Stomach smooth muscle (tissue), 2 donors: ENCODE results near the gene SMIM44.

Source experiments
- H3K27ac ChIP-seq: one replicate; pipeline ENCODE4 v1.7.0; 2013; ENCODE audit warnings: mild to moderate bottlenecking, low read length, inconsistent platforms
- H3K27me3 ChIP-seq, 2 donors: one replicate each; pipeline ENCODE4 v1.7.0; 2013; ENCODE audit warnings: low read length in 2 of 2; ENCODE audit not compliant: insufficient read depth in 2 of 2, control insufficient read depth in 1 of 2
- H3K36me3 ChIP-seq, 2 donors: one replicate each; pipeline ENCODE4 v1.7.0; 2013; ENCODE audit warnings: low read length in 2 of 2; ENCODE audit not compliant: control insufficient read depth in 2 of 2, insufficient read depth in 2 of 2
- H3K4me1 ChIP-seq: one replicate; pipeline ENCODE4 v1.7.0; 2013; ENCODE audit warnings: low read length; ENCODE audit not compliant: control insufficient read depth, insufficient read depth
- H3K4me3 ChIP-seq, 2 donors: one replicate each; pipeline ENCODE4 v1.7.0; 2013; ENCODE audit warnings: low read length in 2 of 2
- H3K9ac ChIP-seq, 2 donors: one replicate each; pipeline ENCODE4 v1.7.0; 2013; ENCODE audit warnings: low read length in 2 of 2, mild to moderate bottlenecking in 1 of 2
- H3K9me3 ChIP-seq, 2 donors: one replicate each; pipeline ENCODE4 v1.7.0; 2013; ENCODE audit warnings: low read length in 2 of 2; ENCODE audit not compliant: control insufficient read depth in 2 of 2
- donor health status: healthy.
- donor health status: Pancreatic carcinoma.

Gene SMIM44

GRCh38 chr19:3481241-3482090 lies 1.8 kb downstream of the SMIM44 start:
- no peak overlapping the region for H3K27ac ChIP-seq
- H3K27me3 ChIP-seq, result peaks cover 23 to 27% of the 10 kb centered on the region in 2 donors

GRCh38 chr19:3480383-3481091 lies 2.7 kb downstream of the SMIM44 start, which contains the start of gene SMIM24:
Gene SMIM24, minus strand, starts transcription at chr19:3480525. Its CDS starts 62 bp downstream, at chr19:3480463.
- H3K4me3 ChIP-seq, result no peak within 1 kb of the TSS
- no peaks in the 10 kb centered on the region for H3K36me3 ChIP-seq
- H3K9ac ChIP-seq, result no peak within 1 kb of the TSS
- H3K4me1 ChIP-seq, result peaks cover 4% of the 10 kb centered on the region
- no peak within 1 kb of the TSS for H3K27ac ChIP-seq
- H3K9me3 ChIP-seq, result no peaks in the 10 kb centered on the region
- H3K27me3 ChIP-seq, result peaks cover 28 to 33% of the 10 kb centered on the region in 2 donors

More at GRCh38 chr19:3481241-3482090, 1.8 kb downstream of the SMIM44 start:
- H3K9me3 ChIP-seq, result no peaks in the 10 kb centered on the region
- H3K4me1 ChIP-seq, result peaks cover 4% of the 10 kb centered on the region
- no peak overlapping the region for H3K4me3 ChIP-seq
- no peak overlapping the region for H3K9ac ChIP-seq
- H3K36me3 ChIP-seq, result no peaks in the 10 kb centered on the region

- no peaks in the 10 kb centered on the region for H3K36me3 ChIP-seq
- H3K27me3 ChIP-seq, result peaks cover 33% of the 10 kb centered on the region in 2 donors
- H3K4me1 ChIP-seq, result peaks cover 4% of the 10 kb centered on the region
- no peak overlapping the region for H3K9ac ChIP-seq
- H3K4me3 ChIP-seq, result no peak overlapping the region
- no peaks in the 10 kb centered on the region for H3K9me3 ChIP-seq
- H3K27ac ChIP-seq, result no peak overlapping the region
Measured at GRCh38 chr19:3479834-3480215, 3.4 kb downstream of the SMIM44 start.

- H3K4me3 ChIP-seq, result no peak overlapping the region
- no peaks in the 10 kb centered on the region for H3K36me3 ChIP-seq
- H3K9ac ChIP-seq, result no peak overlapping the region
- H3K9me3 ChIP-seq, result no peaks in the 10 kb centered on the region
- H3K27me3 ChIP-seq, result peaks cover 33 to 37% of the 10 kb centered on the region in 2 donors
- H3K4me1 ChIP-seq, result peaks cover 4% of the 10 kb centered on the region
- no peak overlapping the region for H3K27ac ChIP-seq
Measured at GRCh38 chr19:3479177-3479833, 3.9 kb downstream of the SMIM44 start.

- peaks cover 33 to 39% of the 10 kb centered on the region in 2 donors for H3K27me3 ChIP-seq
- H3K9ac ChIP-seq, result no peak overlapping the region
- no peak overlapping the region for H3K4me3 ChIP-seq
Measured at GRCh38 chr19:3478409-3479176, 4.6 kb downstream of the SMIM44 start.

GRCh38 chr19:3477951-3478350 lies 5.3 kb downstream of the SMIM44 start:
- Histone ChIP-seq H3K4me3 (no peak overlapping the region), H3K36me3 (no peaks in the 10 kb centered on the region), H3K4me1 (peaks cover 4% of the 10 kb centered on the region), H3K9me3 (no peaks in the 10 kb centered on the region), H3K27ac (no peak overlapping the region), H3K9ac (no peak overlapping the region), H3K27me3 (peaks cover 29 to 39% of the 10 kb centered on the region in 2 donors)

More at GRCh38 chr19:3478409-3479176, 4.6 kb downstream of the SMIM44 start:
- no peaks in the 10 kb centered on the region for H3K36me3 ChIP-seq
- peaks cover 4% of the 10 kb centered on the region for H3K4me1 ChIP-seq
- H3K27ac ChIP-seq, result no peak overlapping the region
- no peaks in the 10 kb centered on the region for H3K9me3 ChIP-seq

GRCh38 chr19:3477506-3477905 lies 5.7 kb downstream of the SMIM44 start:
- H3K27ac ChIP-seq, result no peak overlapping the region
- no peak overlapping the region for H3K4me3 ChIP-seq
- no peak overlapping the region for H3K9ac ChIP-seq
- H3K27me3 ChIP-seq, result peaks cover 29 to 39% of the 10 kb centered on the region in 2 donors
- no peaks in the 10 kb centered on the region for H3K9me3 ChIP-seq
- no peaks in the 10 kb centered on the region for H3K36me3 ChIP-seq
- H3K4me1 ChIP-seq, result peaks cover 4% of the 10 kb centered on the region

- H3K9me3 ChIP-seq, result no peaks in the 10 kb centered on the region
- no peak overlapping the region for H3K4me3 ChIP-seq
- no peak overlapping the region for H3K9ac ChIP-seq
- H3K36me3 ChIP-seq, result no peaks in the 10 kb centered on the region
- peaks cover 11% of the 10 kb centered on the region for H3K4me1 ChIP-seq
- H3K27ac ChIP-seq, result no peak overlapping the region
- peaks cover 23 to 34% of the 10 kb centered on the region in 2 donors for H3K27me3 ChIP-seq
Measured at GRCh38 chr19:3476830-3477229, 6.4 kb downstream of the SMIM44 start.

GRCh38 chr19:3475449-3475848 lies 7.8 kb downstream of the SMIM44 start:
- Histone ChIP-seq H3K27ac (no peak overlapping the region), H3K4me3 (no peak overlapping the region), H3K27me3 (peaks cover 13 to 23% of the 10 kb centered on the region in 2 donors), H3K9ac (no peak overlapping the region), H3K9me3 (no peaks in the 10 kb centered on the region), H3K4me1 (peaks cover 10% of the 10 kb centered on the region), H3K36me3 (no peaks in the 10 kb centered on the region)

GRCh38 chr19:3474614-3475013 lies 8.6 kb downstream of the SMIM44 start:
- H3K9ac ChIP-seq, result no peak overlapping the region

More at GRCh38 chr19:3474614-3475013, 8.6 kb downstream of the SMIM44 start:
- peaks cover 7 to 23% of the 10 kb centered on the region in 2 donors for H3K27me3 ChIP-seq
- no peaks in the 10 kb centered on the region for H3K9me3 ChIP-seq
- H3K4me1 ChIP-seq, result peaks cover 13% of the 10 kb centered on the region
- H3K36me3 ChIP-seq, result no peaks in the 10 kb centered on the region
- H3K4me3 ChIP-seq, result no peak overlapping the region
- H3K27ac ChIP-seq, result no peak overlapping the region
